Lower leg skin (tissue), 4 donors: ENCODE results near the gene FAM240A. TPM values are rescaled to one million over a fixed set of nuclear protein-coding genes. Genes with fewer than 3 reads are reported as not detected.

Experiments used
- DNase-seq, 2 donors: peaks; one replicate each; pipeline ENCODE4 v3.0.0-alpha.2; 2019; ENCODE audit warnings: low spot score in 2 of 2
- H3K4me3 ChIP-seq: fragments of 200-600 bp; sonication (generic); 2 replicates; pipeline ENCODE4 v1.5.1; 2017; ENCODE audit warnings: mild to moderate bottlenecking, low read depth; ENCODE audit not compliant: poor library complexity, severe bottlenecking
- POLR2A ChIP-seq, 2 donors: fragments of 450-650 bp; IDR thresholded peaks; one replicate each; pipeline ENCODE4 v1.6.1; 2016 to 2017; ENCODE audit warnings: antibody characterized with exemption in 2 of 2, mild to moderate bottlenecking in 1 of 2, moderate library complexity in 1 of 2
- WGBS, 2 donors: methylation state at CpG; one replicate each; pipeline ENCODE4 v1.1.5; 2018; 5-methylcytosine and 5-hydroxymethylcytosine counted together
- intact Hi-C: fragments of 100-400 bp; cut with DNase I; formaldehyde crosslinking; loops from one replicate; pipeline ENCODE4 v1.15.0; 2023; ENCODE audit warnings: low total_unique reads
- total RNA-seq, 4 donors: library from RNA; depleted of rRNA; stranded (reverse); fragments of >200 nt; gene quantifications; one replicate each; pipeline ENCODE4 v1.1.0, GENCODE V29; 2016
- TF ChIP-seq, protein P1 (sequence below), 3 donors: fragments of 450-650 bp; IDR thresholded peaks; one replicate each; pipeline ENCODE4 v1.5.1; 2016; ENCODE audit warnings: antibody characterized with exemption in 3 of 3, mild to moderate bottlenecking in 3 of 3, moderate library complexity in 2 of 3

Gene FAM240A
- total RNA-seq, 4 donors from 2014 or later, result 0.42 TPM; not detected in 3

DNA sequence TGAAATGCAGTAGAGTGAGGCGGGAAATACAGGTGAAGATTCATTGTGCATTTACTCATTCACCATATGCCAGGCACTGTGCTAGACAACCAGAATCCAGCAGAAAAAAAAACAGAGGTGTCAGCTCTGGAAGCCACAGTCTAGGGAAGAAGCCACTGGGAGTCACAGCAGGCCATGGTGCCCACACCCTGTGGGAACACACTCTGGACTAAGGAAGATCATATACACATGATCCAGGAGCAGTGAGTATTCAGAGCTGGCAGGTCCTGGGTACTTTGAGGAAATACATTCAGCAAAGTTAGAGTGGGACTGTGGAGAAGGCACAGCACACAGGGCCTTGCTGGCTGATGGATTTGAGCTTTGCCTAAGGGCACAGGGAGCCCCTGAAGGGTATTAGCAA is 14.8 kb downstream of the FAM240A start:
- no peak overlapping the region for H3K4me3 ChIP-seq
- no peak for TF ChIP-seq POLR2A (IDR thresholded peaks at IDR 0.05)
- TF ChIP-seq, protein P1, sequence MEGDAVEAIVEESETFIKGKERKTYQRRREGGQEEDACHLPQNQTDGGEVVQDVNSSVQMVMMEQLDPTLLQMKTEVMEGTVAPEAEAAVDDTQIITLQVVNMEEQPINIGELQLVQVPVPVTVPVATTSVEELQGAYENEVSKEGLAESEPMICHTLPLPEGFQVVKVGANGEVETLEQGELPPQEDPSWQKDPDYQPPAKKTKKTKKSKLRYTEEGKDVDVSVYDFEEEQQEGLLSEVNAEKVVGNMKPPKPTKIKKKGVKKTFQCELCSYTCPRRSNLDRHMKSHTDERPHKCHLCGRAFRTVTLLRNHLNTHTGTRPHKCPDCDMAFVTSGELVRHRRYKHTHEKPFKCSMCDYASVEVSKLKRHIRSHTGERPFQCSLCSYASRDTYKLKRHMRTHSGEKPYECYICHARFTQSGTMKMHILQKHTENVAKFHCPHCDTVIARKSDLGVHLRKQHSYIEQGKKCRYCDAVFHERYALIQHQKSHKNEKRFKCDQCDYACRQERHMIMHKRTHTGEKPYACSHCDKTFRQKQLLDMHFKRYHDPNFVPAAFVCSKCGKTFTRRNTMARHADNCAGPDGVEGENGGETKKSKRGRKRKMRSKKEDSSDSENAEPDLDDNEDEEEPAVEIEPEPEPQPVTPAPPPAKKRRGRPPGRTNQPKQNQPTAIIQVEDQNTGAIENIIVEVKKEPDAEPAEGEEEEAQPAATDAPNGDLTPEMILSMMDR (IDR thresholded peaks at IDR 0.05), result no peak
- intact Hi-C loops, result no loop called here
- 100% methylated on average over 1 of the region's 1 CpG for WGBS, 2 donors
- no peak for DNase-seq

DNA sequence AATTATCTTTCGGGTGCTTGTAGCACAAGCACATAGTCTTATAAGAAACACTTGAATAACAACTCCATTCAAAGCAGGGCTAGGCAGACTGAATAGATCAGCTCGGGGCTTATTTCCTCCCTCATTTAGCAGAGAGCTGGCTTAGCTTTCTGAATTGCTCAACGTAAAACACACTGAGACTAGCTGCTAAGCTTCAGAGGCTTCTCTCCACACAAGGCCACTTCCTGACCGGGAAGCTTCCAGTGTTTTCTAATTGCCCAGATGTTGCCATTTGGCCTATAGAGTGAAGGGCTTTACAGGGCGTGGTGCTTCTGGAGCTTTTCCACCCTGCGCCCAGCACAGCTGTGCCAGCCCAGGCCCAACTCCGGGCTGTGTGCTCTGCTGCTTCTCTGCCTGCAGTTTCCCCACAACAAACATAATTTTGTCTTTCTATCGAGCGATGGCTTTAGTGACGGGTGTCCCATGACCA is 16.6 kb downstream of the FAM240A start:
- TF ChIP-seq POLR2A (IDR thresholded peaks at IDR 0.05), result no peak
- TF ChIP-seq, protein P1 (IDR thresholded peaks at IDR 0.05), result no peak
- DNase-seq, result no peak
- WGBS, 2 donors, result 35% methylated on average over 10 of the region's 10 CpGs
- H3K4me3 ChIP-seq, result no peak overlapping the region
- intact Hi-C loops, result no loop called here

DNA sequence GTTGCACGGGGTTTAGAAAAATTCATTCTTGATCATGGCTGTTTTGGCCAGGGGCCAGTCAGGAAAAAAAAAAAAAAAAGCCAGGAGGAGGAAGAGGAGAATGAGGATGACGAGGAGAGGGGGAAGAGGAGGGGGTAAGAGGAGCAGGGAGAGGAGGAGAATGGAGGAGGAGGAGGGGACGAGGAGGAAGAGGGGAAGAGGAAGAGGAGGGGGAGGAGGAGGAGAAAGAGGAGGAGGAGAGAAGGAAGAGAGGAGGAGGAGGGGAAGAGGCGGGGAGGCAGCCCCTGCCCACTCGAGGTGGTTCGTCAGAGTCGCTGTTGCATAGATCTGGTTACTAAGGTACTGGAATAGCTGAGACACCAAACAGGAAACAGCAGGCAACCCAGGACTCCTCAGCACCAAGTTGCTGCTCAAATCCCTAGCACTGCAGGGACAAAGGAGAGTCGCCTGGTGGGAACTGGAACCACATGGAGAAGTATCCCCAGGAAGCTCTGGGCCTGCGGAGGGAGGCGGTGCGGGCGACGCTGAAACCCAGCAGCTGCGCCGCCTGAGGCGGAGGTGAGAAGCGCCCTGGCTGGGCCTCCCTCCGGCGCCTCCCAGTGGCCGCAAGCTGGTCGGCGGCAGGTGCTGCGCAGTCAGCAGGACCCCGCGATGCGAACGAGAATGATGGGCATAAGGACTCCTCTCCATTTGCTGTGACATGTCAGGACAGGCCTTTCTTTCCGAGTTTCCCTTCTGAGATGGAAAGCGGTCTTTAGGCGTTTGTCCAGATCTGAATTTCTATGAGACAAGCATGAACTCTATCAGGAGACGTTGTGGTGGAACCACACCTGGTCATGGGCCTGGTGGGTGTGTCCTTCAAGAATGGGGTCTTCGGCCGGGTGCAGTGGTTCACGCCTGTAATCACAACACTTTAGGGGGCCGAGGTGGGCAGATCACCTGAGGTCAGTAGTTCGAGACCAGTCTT is 17.5 kb downstream of the FAM240A start:
- 11 to 14% methylated on average over 28 to 36 of the region's 36 CpGs for WGBS, 2 donors
- H3K4me3 ChIP-seq, result no peak overlapping the region
- peak; percentile 70 to 95 for DNase-seq
- intact Hi-C loops, result loop anchor here (10.0 kb wide), 1 partner anchor 145 kb away; no protein-coding TSS in a partner anchor
- TF ChIP-seq, protein P1 (IDR thresholded peaks at IDR 0.05), result peak in 1 of 3 donors; percentile 89
- TF ChIP-seq POLR2A (IDR thresholded peaks at IDR 0.05), result no peak

DNA sequence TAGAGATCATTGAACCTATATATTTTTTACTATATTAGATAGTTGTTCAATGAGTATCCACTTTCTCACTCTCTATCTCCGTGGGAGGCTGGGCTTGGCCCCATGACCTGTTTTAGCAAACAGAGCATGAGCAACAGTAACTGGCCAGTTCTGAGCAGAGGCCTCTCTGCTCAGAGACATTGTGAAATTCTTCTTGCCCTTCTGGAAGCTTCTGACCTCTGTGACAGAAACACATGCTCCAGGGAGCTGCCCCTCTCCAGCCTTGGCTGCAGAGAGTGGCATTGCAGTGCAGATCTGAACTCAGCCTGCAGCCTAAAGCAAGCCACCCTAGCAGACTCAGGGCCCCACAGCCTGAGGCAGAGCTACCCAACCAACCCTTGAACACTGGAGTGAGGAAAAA is 20.5 kb downstream of the FAM240A start:
- intact Hi-C loops, result loop anchor here (10.0 kb wide), 1 partner anchor 148 kb away; no protein-coding TSS in a partner anchor
- WGBS, 2 donors, result 62 to 74% methylated on average over 1 of the region's 1 CpG
- TF ChIP-seq, protein P1 (IDR thresholded peaks at IDR 0.05), result no peak
- TF ChIP-seq POLR2A (IDR thresholded peaks at IDR 0.05), result no peak

DNA sequence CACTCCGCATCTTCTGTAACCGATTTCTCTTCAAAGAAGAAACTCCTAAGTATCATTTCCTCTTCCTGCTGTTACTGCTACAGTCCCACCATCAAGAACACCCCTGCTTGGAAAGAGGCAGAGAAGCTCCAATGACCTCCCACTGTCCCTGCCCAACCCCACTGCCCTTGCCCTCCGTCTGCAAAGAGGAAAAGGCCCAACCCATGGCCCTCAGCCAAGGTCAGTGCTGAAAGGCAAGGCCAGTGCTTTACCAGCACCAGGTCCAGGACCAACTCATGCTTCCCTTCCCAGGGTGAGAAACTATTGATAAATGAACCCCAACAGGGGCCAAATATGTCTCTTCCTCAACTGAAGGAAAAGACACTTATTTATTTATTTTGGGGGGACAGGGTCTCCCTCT is 22.5 kb downstream of the FAM240A start:
- TF ChIP-seq, protein P1 (IDR thresholded peaks at IDR 0.05), result no peak
- TF ChIP-seq POLR2A (IDR thresholded peaks at IDR 0.05), result no peak
- no peak for DNase-seq
- no peak overlapping the region for H3K4me3 ChIP-seq
- WGBS, 2 donors, result 66 to 74% methylated on average over 3 of the region's 3 CpGs
- intact Hi-C loops, result loop anchor here (10.0 kb wide), 1 partner anchor 150 kb away; no protein-coding TSS in a partner anchor

More for the DNA sequence above, 20.5 kb downstream of the FAM240A start:
- H3K4me3 ChIP-seq, result no peak overlapping the region
- no peak for DNase-seq
